Islet of Langerhans (tissue), 1 donor: ENCODE measurements around the gene HIP1.
"Not testable (repeated sequence)": the region's sequence is repeated elsewhere in the genome, so short reads cannot be mapped to it uniquely, and the experiment has no call there.

Experiments used
- FAIRE-seq: peaks from one replicate; lab custom pipeline; 2011; peaks lifted over from hg19 to GRCh38; lab: Jason Lieb, UNC

The HIP1 gene

GRCh38 chr7:75738604-75738974, at the start of gene HIP1:
Gene HIP1 (minus strand): TSS chr7:75738941. CDS start chr7:75738920, 21 bp downstream.
- FAIRE-seq = no peak

GRCh38 chr7:75788154-75788847, 49.6 kb upstream of the HIP1 start:
- not testable (repeated sequence) for FAIRE-seq

- FAIRE-seq = not testable (repeated sequence)
These were observed 44.3 kb upstream of the HIP1 start for GRCh38 chr7:75783058-75783457.

GRCh38 chr7:75780647-75781273, 42.0 kb upstream of the HIP1 start:
- not testable (repeated sequence) for FAIRE-seq

GRCh38 chr7:75779516-75779915, 40.8 kb upstream of the HIP1 start:
- FAIRE-seq = not testable (repeated sequence)

- not testable (repeated sequence) for FAIRE-seq
These were observed 40.3 kb upstream of the HIP1 start for GRCh38 chr7:75779035-75779434.

GRCh38 chr7:75776295-75776971, 37.7 kb upstream of the HIP1 start:
- FAIRE-seq = no peak

- not testable (repeated sequence) for FAIRE-seq
These were observed 35.2 kb upstream of the HIP1 start for GRCh38 chr7:75773958-75774357.

- no peak for FAIRE-seq
These were observed 33.6 kb upstream of the HIP1 start, which contains the start of gene CCL26 for GRCh38 chr7:75772081-75773077. Gene CCL26 (minus strand): TSS chr7:75772211. CDS start chr7:75772176, 35 bp downstream.

- no peak for FAIRE-seq
These were observed 32.5 kb upstream of the HIP1 start for GRCh38 chr7:75771224-75771623.

- FAIRE-seq = no peak
These were observed 23.7 kb upstream of the HIP1 start for GRCh38 chr7:75762350-75762917.

GRCh38 chr7:75761801-75762200, 23.1 kb upstream of the HIP1 start:
- not testable (repeated sequence) for FAIRE-seq

- FAIRE-seq = no peak
These were observed 19.8 kb upstream of the HIP1 start for GRCh38 chr7:75758491-75758890.

GRCh38 chr7:75757860-75758259, 19.1 kb upstream of the HIP1 start:
- FAIRE-seq = no peak

- no peak for FAIRE-seq
These were observed 18.4 kb upstream of the HIP1 start for GRCh38 chr7:75756991-75757676.

- FAIRE-seq = no peak
These were observed 17.7 kb upstream of the HIP1 start for GRCh38 chr7:75756206-75756990.

GRCh38 chr7:75743455-75743859, 4.7 kb upstream of the HIP1 start:
- FAIRE-seq = no peak

GRCh38 chr7:75740846-75741497, 2.2 kb upstream of the HIP1 start:
- no peak for FAIRE-seq

GRCh38 chr7:75739796-75740672, 1.3 kb upstream of the HIP1 start:
- no peak for FAIRE-seq
